HG03045 (cell line): ENCODE data around the gene PPM1B.
A peak's percentile ranks its signal among the peaks of the same experiment; 100 is the strongest.
"Not testable (repeated sequence)": the region's sequence is repeated elsewhere in the genome, so short reads cannot be mapped to it uniquely, and the experiment has no call there.

Experiments
- ATAC-seq: cut with Tn5 transposase; IDR thresholded peaks from one replicate; pipeline ENCODE4 v1.9.1; 2021; ENCODE audit warnings: mild to moderate bottlenecking, moderate library complexity; ENCODE audit not compliant: unreplicated experiment

The PPM1B gene

GRCh38 chr2:44246840-44247369 is 78.2 kb downstream of the PPM1B start:
- ATAC-seq = no peak

GRCh38 chr2:44247924-44248323 is 79.2 kb downstream of the PPM1B start:
- ATAC-seq = no peak

GRCh38 chr2:44249269-44249668 is 80.6 kb downstream of the PPM1B start:
- not testable (repeated sequence) for ATAC-seq

- ATAC-seq = peak; percentile 50
Observed at GRCh38 chr2:44250376-44250775, 81.7 kb downstream of the PPM1B start.

GRCh38 chr2:44254023-44254422 is 85.3 kb downstream of the PPM1B start:
- ATAC-seq = no peak

- ATAC-seq = not testable (repeated sequence)
Observed at GRCh38 chr2:44255704-44256103, 87.0 kb downstream of the PPM1B start.

GRCh38 chr2:44257802-44258201 is 89.1 kb downstream of the PPM1B start:
- not testable (repeated sequence) for ATAC-seq

GRCh38 chr2:44267269-44267795 is 98.7 kb downstream of the PPM1B start:
- ATAC-seq = no peak

GRCh38 chr2:44267796-44268648 is 99.3 kb downstream of the PPM1B start:
- ATAC-seq = no peak

GRCh38 chr2:44269831-44270230 is 101.2 kb downstream of the PPM1B start:
- ATAC-seq = no peak

GRCh38 chr2:44271296-44271695 is 102.6 kb downstream of the PPM1B start:
- ATAC-seq = no peak

GRCh38 chr2:44273076-44273475 is 104.4 kb downstream of the PPM1B start:
- no peak for ATAC-seq

GRCh38 chr2:44273596-44273995 is 104.9 kb downstream of the PPM1B start:
- no peak for ATAC-seq

- ATAC-seq = no peak
Observed at GRCh38 chr2:44275927-44276303, 107.2 kb downstream of the PPM1B start.

- ATAC-seq = no peak
Observed at GRCh38 chr2:44277541-44277940, 108.9 kb downstream of the PPM1B start.

GRCh38 chr2:44280869-44281268 is 112.2 kb downstream of the PPM1B start:
- ATAC-seq = no peak
